Tibial artery (tissue), 4 donors: ENCODE measurements around the gene FLRT2.

Experiments
- DNase-seq, 2 donors: peaks; one replicate each; pipeline ENCODE4 v3.0.0-alpha.2; 2019
- H3K27ac ChIP-seq, 2 donors: fragments of 200-600 bp; sonication (generic) in 1 of 2; 1 replicate in 1 of 2; 2 replicates in 1 of 2; pipeline ENCODE4 v1.5.1; 2018 to 2019; ENCODE audit warnings: mild to moderate bottlenecking in 1 of 2
- H3K27me3 ChIP-seq, 2 donors: fragments of 200-600 bp; sonication (generic) in 1 of 2; one replicate each; pipeline versions ENCODE4 v1.5.1 to v1.6.0; 2016 to 2019
- H3K36me3 ChIP-seq, 3 donors: fragments of 200-600 bp; sonication (generic) in 2 of 3; one replicate each; pipeline ENCODE4 v1.5.1; 2016 to 2019; ENCODE audit warnings: mild to moderate bottlenecking in 2 of 3
- H3K4me1 ChIP-seq, 4 donors: fragments of 200-600 bp; sonication (generic) in 2 of 4; 1 replicate in 3 of 4; 2 replicates in 1 of 4; pipeline ENCODE4 v1.5.1; 2016 to 2019
- H3K4me3 ChIP-seq, 2 donors: fragments of 200-600 bp; sonication (generic) in 1 of 2; 1 replicate in 1 of 2; 2 replicates in 1 of 2; pipeline ENCODE4 v1.5.1; 2018 to 2019; ENCODE audit warnings: mild to moderate bottlenecking in 2 of 2
- H3K9me3 ChIP-seq, 3 donors: fragments of 200-600 bp; sonication (generic) in 1 of 3; one replicate each; pipeline ENCODE4 v1.5.1; 2016 to 2019
- intact Hi-C: fragments of 100-400 bp; cut with DNase I; formaldehyde crosslinking; loops from one replicate; pipeline ENCODE4 v1.15.0; 2023; ENCODE audit warnings: low total_unique reads
- TF ChIP-seq, protein P1 (sequence below), 2 experiments: fragments of 200-600 bp in 1 of 2; fragments of 450-650 bp in 1 of 2; IDR thresholded peaks; one replicate each; pipeline ENCODE4 v1.5.1; 2017 to 2019; ENCODE audit warnings: antibody characterized with exemption in 2 of 2, mild to moderate bottlenecking in 1 of 2, moderate library complexity in 1 of 2

The FLRT2 gene

GRCh38 chr14:85579942-85580341 is 50.0 kb downstream of the FLRT2 start:
- no peak for DNase-seq
- TF ChIP-seq, protein P1, sequence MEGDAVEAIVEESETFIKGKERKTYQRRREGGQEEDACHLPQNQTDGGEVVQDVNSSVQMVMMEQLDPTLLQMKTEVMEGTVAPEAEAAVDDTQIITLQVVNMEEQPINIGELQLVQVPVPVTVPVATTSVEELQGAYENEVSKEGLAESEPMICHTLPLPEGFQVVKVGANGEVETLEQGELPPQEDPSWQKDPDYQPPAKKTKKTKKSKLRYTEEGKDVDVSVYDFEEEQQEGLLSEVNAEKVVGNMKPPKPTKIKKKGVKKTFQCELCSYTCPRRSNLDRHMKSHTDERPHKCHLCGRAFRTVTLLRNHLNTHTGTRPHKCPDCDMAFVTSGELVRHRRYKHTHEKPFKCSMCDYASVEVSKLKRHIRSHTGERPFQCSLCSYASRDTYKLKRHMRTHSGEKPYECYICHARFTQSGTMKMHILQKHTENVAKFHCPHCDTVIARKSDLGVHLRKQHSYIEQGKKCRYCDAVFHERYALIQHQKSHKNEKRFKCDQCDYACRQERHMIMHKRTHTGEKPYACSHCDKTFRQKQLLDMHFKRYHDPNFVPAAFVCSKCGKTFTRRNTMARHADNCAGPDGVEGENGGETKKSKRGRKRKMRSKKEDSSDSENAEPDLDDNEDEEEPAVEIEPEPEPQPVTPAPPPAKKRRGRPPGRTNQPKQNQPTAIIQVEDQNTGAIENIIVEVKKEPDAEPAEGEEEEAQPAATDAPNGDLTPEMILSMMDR (IDR thresholded peaks at IDR 0.05), result no peak
- Histone ChIP-seq H3K4me1 (peaks cover 0 to 3% (median 0%) of the 10 kb centered on the region in 4 donors), H3K27ac (no peak overlapping the region), H3K9me3 (no peaks in the 10 kb centered on the region), H3K27me3 (no peaks in the 10 kb centered on the region), H3K36me3 (no peaks in the 10 kb centered on the region), H3K4me3 (no peak overlapping the region)
- intact Hi-C loops, result no loop called here

DNA sequence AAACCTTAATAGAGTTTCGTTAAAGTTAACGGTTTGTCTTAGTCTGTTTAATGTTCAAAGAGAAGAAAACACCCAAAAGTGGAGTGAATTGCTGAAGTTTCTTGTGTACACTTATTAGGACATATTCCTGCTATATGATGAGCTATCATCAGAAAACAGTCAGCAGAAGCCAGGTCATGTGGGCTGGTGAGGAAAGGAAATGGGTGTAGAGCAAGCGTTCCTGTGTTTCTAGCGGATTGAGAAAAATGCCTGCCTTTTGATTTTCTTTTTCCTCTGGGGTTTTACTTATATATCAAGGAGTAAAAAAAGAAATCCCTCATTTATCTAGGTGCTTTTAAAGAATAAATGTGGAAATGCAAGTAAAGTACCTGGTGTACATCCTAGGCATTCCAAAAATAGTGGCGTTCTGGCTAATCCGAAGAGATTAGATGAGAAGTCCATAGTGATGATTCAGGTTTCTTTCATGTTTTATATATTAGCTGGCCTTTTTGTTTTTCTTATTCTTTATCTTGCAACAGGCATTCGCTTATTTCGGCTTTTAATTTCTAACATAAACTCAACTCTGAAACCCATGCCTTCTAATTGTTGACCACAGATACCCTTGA is 50.7 kb downstream of the FLRT2 start:
- intact Hi-C loops, result no loop called here
- no peaks in the 10 kb centered on the region for H3K9me3 ChIP-seq
- no peak overlapping the region for H3K4me3 ChIP-seq
- no peak overlapping the region for H3K27ac ChIP-seq
- no peaks in the 10 kb centered on the region for H3K27me3 ChIP-seq
- no peaks in the 10 kb centered on the region for H3K36me3 ChIP-seq
- DNase-seq, result no peak
- peaks cover 0 to 3% (median 0%) of the 10 kb centered on the region in 4 donors for H3K4me1 ChIP-seq
- TF ChIP-seq, protein P1 (IDR thresholded peaks at IDR 0.05), result no peak

- Histone ChIP-seq H3K4me1 (no peaks in the 10 kb centered on the region), H3K4me3 (no peak overlapping the region), H3K27ac (no peak overlapping the region), H3K36me3 (no peaks in the 10 kb centered on the region), H3K27me3 (no peaks in the 10 kb centered on the region), H3K9me3 (no peaks in the 10 kb centered on the region)
- TF ChIP-seq, protein P1 (IDR thresholded peaks at IDR 0.05), result no peak
- no peak for DNase-seq
- intact Hi-C loops, result no loop called here
Measured at GRCh38 chr14:85581691-85582090, 51.7 kb downstream of the FLRT2 start.

DNA sequence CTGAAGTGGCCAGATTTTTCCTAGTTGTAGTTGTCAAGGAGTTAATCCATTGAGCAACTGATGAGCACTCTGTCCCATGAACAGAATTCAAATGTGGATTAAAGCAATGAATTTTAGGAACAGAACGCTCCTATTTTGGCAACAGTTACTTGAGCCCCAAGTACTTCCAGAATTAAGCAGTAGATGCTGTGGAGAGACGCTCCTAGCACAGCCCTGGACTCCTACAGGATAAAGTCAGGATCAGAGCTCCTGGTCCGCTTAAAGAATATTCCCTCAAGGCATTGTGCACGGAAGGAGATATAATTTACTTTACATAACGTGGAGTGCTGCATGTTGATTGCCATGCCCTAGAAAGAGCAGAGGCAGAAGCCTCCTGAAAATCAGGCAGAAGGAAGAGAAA is 53.4 kb downstream of the FLRT2 start:
- TF ChIP-seq, protein P1 (IDR thresholded peaks at IDR 0.05), result no peak
- Histone ChIP-seq H3K9me3 (no peaks in the 10 kb centered on the region), H3K4me3 (no peak overlapping the region), H3K27me3 (no peaks in the 10 kb centered on the region), H3K36me3 (no peaks in the 10 kb centered on the region), H3K27ac (no peak overlapping the region), H3K4me1 (no peaks in the 10 kb centered on the region)
- DNase-seq, result no peak
- intact Hi-C loops, result no loop called here

GRCh38 chr14:85584481-85584880 is 54.5 kb downstream of the FLRT2 start:
- H3K27ac ChIP-seq, result no peak overlapping the region
- TF ChIP-seq, protein P1 (IDR thresholded peaks at IDR 0.05), result no peak
- intact Hi-C loops, result no loop called here
- H3K27me3 ChIP-seq, result no peaks in the 10 kb centered on the region
- no peaks in the 10 kb centered on the region for H3K36me3 ChIP-seq
- H3K4me3 ChIP-seq, result no peak overlapping the region
- no peak for DNase-seq
- no peaks in the 10 kb centered on the region for H3K9me3 ChIP-seq
- H3K4me1 ChIP-seq, result no peaks in the 10 kb centered on the region
